ENCODE measurements around the gene AQP12A.

Gene AQP12A

GRCh38 chr2:240725671-240726070, 34.0 kb downstream of the AQP12A start:
- DNase-seq: no peak

GRCh38 chr2:240726876-240727275, 35.2 kb downstream of the AQP12A start:
- no peak for DNase-seq

- no peak for DNase-seq
These were observed 35.8 kb downstream of the AQP12A start for GRCh38 chr2:240727439-240727838.

- no peak for DNase-seq
These were observed 36.2 kb downstream of the AQP12A start for GRCh38 chr2:240727913-240728312.

GRCh38 chr2:240728361-240728760, 36.7 kb downstream of the AQP12A start:
- DNase-seq: no peak

- DNase-seq: no peak
These were observed 37.2 kb downstream of the AQP12A start for GRCh38 chr2:240728827-240729226.

GRCh38 chr2:240730501-240731177, 39.0 kb downstream of the AQP12A start:
- no peak for DNase-seq

- DNase-seq: no peak
These were observed 39.5 kb downstream of the AQP12A start for GRCh38 chr2:240731178-240731545.

GRCh38 chr2:240732184-240732583, 40.5 kb downstream of the AQP12A start:
- DNase-seq: no peak

GRCh38 chr2:240732911-240733622, 41.4 kb downstream of the AQP12A start:
- DNase-seq: no peak

GRCh38 chr2:240733803-240734495, 42.3 kb downstream of the AQP12A start:
- DNase-seq: no peak

GRCh38 chr2:240734756-240735155, 43.1 kb downstream of the AQP12A start:
- no peak for DNase-seq

GRCh38 chr2:240735476-240735875, 43.8 kb downstream of the AQP12A start:
- no peak for DNase-seq

- no peak for DNase-seq
These were observed 44.9 kb downstream of the AQP12A start for GRCh38 chr2:240736281-240737250.

GRCh38 chr2:240737512-240737911, 45.8 kb downstream of the AQP12A start:
- DNase-seq: no peak

GRCh38 chr2:240737958-240738357, 46.3 kb downstream of the AQP12A start:
- DNase-seq: no peak

- no peak for DNase-seq
These were observed 48.1 kb downstream of the AQP12A start for GRCh38 chr2:240739797-240740196.

GRCh38 chr2:240741091-240741490, 49.4 kb downstream of the AQP12A start:
- DNase-seq: no peak

- DNase-seq: no peak
These were observed 51.0 kb downstream of the AQP12A start for GRCh38 chr2:240742602-240743095.

- DNase-seq: no peak
These were observed 53.8 kb downstream of the AQP12A start for GRCh38 chr2:240745456-240745855.

- DNase-seq: no peak
These were observed 54.3 kb downstream of the AQP12A start for GRCh38 chr2:240745962-240746361.

- no peak for DNase-seq
These were observed 55.0 kb downstream of the AQP12A start for GRCh38 chr2:240746671-240747070.

GRCh38 chr2:240747256-240747655, 55.6 kb downstream of the AQP12A start:
- DNase-seq: no peak
